IPS-15b (cell line): ENCODE results near the gene BPIFB2.
A peak's percentile ranks its signal among the peaks of the same experiment; 100 is the strongest.
"Not testable (repeated sequence)": the region's sequence is repeated elsewhere in the genome, so short reads cannot be mapped to it uniquely, and the experiment has no call there.

Experiments used
- H3K27me3 ChIP-seq: one replicate; pipeline ENCODE4 v1.6.1; 2013; ENCODE audit warnings: low read length; ENCODE audit not compliant: control insufficient read depth, insufficient read depth
- H3K36me3 ChIP-seq: one replicate; pipeline ENCODE4 v1.6.1; 2013; ENCODE audit warnings: low read length; ENCODE audit not compliant: control insufficient read depth, insufficient read depth
- H3K4me1 ChIP-seq: one replicate; pipeline ENCODE4 v1.6.1; 2013; ENCODE audit warnings: mild to moderate bottlenecking, low read length; ENCODE audit not compliant: control insufficient read depth, insufficient read depth
- H3K4me3 ChIP-seq: one replicate; pipeline ENCODE4 v1.5.1; 2013; ENCODE audit warnings: low read depth, low read length
- H3K9ac ChIP-seq: one replicate; pipeline ENCODE4 v1.6.1; 2013; ENCODE audit warnings: low read depth, mild to moderate bottlenecking, low read length
- H3K9me3 ChIP-seq: one replicate; pipeline ENCODE4 v1.6.1; 2013; ENCODE audit warnings: mild to moderate bottlenecking, low read length; ENCODE audit not compliant: control insufficient read depth, insufficient read depth

The BPIFB2 gene

DNA sequence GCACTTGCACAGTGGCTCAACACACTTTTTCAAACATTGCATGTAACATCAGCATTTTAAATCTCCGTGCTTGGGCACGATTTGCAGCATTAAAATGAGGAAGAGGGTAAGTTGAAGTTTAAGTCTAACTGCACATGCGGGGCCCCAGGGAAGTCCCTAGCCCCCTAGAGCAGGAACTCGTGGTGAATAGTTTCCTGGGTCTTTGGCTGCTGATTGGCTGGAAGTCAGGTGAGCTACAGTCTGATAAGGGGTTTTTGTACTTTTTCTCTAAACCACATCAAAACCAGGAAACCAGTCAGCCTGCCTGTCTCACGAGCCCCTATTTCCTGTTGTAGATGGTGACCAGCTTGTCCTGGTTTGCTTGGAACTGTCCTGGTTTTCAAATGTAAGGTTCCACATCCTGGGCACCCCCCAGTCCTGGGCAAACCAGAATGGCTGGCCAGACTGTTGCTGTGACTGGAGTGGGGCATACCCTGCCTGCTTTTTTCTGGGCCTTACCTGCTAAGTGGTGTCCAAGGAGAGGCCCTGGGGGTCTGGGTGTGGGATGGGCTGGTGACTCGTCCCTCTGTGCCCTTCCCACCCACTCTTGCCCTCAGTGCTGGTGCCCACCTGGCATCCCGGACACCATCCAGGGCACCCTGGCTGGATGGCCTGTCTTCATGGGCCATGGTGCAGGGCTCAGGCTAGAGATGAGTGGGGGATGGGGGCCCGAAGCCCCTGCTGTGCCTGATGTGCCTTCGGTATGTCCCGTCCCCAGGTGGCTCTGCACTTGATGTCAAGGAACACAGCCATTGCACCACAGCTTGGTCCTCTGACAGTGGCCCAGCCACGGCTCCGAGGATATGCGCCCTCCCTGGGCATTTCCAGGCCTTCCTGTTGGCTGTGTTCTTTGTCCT lies 35.1 kb upstream of the BPIFB2 start:
- no peaks in the 10 kb centered on the region for H3K36me3 ChIP-seq
- H3K4me1 ChIP-seq: peaks cover 10% of the 10 kb centered on the region
- H3K4me3 ChIP-seq: no peak overlapping the region
- no peaks in the 10 kb centered on the region for H3K27me3 ChIP-seq
- peak overlapping the region; percentile 5 for H3K9ac ChIP-seq
- H3K9me3 ChIP-seq: no peaks in the 10 kb centered on the region

DNA sequence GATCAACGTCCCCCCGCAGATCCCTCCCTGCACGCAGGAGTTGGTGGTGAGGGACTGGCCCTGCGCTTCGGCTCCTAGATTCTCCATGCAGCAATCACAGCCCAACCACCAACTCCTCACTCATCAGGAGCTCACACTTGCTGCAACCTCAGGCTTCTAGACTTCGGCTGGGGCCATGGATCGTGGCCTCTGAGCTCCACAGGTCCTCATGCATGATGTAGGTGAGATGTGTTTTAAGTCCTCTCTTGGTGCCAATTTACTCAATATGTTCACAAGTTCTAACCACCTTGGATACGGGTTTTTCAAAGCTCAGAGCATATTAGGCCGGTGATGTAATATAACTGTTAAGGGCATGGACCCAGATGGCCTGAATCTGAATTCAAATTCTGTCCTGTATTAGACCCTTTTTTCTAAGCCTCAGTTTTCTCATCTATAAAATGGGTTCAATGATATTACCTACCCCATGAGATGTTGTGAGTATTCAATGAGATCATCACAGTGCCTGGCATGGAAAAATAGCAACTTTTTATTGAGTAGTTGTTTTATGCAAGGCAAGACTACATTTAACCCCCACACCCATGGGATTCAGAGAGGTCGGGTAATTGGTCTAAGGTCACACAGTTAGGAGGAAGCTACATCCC lies 34.3 kb upstream of the BPIFB2 start:
- Histone ChIP-seq H3K36me3 (no peaks in the 10 kb centered on the region), H3K4me3 (no peak overlapping the region), H3K4me1 (peaks cover 10% of the 10 kb centered on the region), H3K9ac (no peak overlapping the region), H3K9me3 (no peaks in the 10 kb centered on the region), H3K27me3 (no peaks in the 10 kb centered on the region)

DNA sequence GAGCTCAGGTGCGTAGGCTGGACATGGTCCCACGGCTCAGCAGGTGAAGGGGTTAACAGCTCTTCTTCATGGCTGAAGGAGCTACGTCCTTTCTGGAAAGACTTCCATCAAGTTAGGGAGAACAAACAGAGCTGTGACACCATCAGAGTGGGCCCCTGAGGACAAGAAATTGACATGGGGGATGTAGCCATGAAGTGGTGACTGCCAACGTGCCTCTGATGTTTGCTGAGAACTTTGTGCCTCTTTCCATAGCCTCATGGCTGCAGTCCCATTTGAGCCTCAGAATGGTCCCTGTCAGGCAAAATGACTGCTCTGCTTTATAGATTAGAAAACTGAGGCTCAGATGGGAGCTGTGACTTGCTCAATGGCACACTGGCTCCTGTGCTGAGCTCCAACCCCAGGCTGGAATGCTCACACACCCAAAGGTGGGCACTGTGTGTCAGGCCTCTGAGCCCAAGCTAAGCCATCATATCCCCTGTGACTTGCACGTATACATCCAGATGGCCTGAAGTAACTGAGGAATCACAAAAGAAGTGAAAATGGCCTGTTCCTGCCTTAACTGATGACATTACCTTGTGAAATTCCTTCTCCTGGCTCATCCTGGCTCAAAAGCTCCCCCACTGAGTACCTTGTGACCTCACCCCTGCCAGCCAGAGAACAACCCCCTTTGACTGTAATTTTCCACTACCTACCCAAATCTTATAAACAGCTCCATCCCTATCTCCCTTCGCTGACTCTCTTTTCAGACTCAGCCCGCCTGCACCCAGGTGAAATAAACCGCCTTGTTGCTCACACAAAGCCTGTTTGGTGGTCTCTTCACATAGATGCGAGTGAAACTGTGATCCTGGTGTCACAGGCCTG lies 33.1 kb upstream of the BPIFB2 start:
- not testable (repeated sequence) for H3K9ac ChIP-seq, H3K9me3 ChIP-seq, H3K4me3 ChIP-seq, H3K36me3 ChIP-seq, H3K27me3 ChIP-seq
- H3K4me1 ChIP-seq: peaks cover 10% of the 10 kb centered on the region

DNA sequence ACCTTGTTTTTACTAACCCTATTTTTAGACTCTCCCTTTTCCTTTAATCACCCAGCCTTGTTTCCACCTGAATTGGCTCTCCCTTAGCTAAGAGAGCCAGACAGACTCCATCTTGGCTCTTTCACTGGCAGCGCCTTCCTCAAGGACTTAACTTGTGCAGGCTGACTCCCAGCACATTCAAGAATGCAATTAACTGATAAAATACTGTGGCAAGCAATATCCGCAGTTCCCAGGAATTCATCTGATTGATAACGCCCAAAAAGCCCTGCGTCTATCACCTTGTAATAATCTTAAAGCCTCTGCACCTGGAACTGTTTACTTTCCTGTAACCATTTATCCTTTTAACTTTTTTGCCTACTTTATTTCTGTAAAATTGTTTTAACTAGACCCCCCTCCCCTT lies 32.4 kb upstream of the BPIFB2 start:
- not testable (repeated sequence) for H3K36me3 ChIP-seq, H3K9me3 ChIP-seq, H3K9ac ChIP-seq, H3K27me3 ChIP-seq, H3K4me3 ChIP-seq
- peaks cover 10% of the 10 kb centered on the region for H3K4me1 ChIP-seq

DNA sequence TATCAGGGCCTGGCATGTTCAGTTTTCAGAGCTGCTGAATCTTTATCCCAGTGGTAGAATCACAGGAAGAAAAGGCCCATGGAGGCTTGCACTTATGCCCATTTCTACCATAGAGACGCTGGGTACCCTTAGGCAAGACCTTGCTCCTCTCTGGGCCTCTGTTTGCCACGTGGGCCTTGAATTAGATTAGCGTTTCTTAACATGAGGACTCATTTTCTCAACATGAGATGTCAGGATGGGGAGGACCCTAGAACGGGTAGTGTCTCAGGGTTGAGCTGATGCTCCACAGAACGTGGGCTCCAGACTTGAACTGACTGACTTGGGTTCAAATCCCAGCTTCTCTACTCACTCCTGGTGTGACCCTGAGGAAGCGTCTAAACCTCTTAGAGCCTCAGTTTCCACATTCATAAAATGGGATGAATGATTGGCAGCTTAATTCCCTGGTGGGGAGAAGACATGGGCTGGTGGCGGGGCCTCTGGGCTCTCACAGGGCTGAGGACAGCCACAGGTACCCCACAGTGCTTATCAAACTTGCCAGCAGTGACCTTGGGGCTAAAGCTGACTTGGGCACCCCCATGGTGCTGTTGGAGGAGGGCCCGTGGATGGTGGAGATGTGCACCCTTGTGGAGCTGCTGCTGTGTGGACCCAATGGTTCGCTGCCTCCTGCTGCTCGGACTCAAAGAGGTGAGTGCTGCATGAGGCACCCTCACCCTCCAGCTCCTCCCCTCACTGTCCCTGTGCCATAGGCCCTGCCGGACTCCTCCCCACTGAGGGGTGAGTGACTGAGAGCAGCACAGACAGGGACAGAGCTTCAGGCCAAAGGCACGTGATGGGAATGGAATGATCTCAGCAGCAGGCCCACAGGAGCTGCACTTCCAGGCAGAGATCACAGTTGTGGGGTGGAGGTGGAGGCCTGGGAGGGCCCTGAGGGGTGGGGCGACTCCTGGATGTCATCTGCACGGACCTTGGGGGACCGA lies 31.5 kb upstream of the BPIFB2 start:
- no peak overlapping the region for H3K9ac ChIP-seq
- no peaks in the 10 kb centered on the region for H3K36me3 ChIP-seq
- H3K27me3 ChIP-seq: no peaks in the 10 kb centered on the region
- peaks cover 10% of the 10 kb centered on the region for H3K4me1 ChIP-seq
- H3K9me3 ChIP-seq: no peaks in the 10 kb centered on the region
- H3K4me3 ChIP-seq: no peak overlapping the region

DNA sequence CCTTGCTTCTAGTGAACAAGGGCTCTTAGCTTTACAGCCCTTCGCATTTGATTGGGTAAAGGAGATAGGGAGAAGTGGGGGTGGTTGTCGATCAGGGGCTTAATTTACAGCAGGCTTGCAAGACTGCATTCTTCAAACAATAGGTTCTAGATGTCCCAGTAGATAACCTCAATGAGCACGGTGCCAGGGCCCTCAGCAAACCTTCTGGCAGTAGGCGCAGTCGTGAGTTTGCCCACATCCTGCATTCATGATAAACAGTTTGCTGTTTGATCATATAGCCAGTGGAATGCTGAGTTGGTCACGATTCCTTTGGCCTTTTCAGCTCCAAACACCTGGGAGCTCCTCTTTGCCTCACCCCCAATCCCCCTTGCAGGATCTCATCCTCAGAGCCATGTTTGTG lies 30.8 kb upstream of the BPIFB2 start:
- Histone ChIP-seq H3K9ac (no peak overlapping the region), H3K9me3 (no peaks in the 10 kb centered on the region), H3K36me3 (no peaks in the 10 kb centered on the region), H3K4me3 (no peak overlapping the region), H3K27me3 (no peaks in the 10 kb centered on the region), H3K4me1 (peaks cover 10% of the 10 kb centered on the region)

DNA sequence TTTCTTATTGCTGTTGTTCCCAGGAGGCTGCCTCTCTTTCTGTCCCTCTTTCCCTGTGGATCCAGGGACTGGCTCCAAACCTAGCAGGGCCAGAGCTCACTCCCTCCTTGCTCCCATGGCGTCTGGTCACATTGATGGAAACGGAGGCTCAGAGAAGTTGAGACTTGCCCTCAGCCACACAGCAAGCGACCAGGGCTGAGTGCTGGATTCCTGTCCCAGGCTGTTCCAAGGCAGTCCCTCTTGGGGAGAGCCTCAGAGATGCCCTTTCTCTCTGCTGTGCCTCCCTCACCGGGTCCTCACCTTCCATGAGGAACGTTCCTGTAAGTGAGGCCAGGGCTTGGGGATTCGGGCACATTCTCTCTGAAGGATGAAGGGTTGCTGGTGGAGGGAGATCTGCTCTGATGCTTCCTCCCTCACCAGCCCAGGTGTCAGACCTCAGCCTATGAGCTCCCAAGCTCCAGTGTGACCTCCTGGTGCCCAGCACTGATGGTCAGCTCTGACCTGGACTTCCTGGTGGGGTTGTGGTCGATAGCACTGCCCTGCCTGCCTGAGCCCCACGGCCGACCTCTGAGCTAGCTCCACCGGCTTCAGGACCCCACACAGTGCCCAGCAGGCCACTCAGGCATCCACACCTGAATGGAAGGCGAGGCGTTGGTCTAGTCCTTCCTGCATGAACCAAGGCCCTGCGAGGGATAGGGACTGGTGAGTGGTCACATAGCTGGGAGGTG lies 30.1 kb upstream of the BPIFB2 start:
- H3K27me3 ChIP-seq: no peaks in the 10 kb centered on the region
- H3K9ac ChIP-seq: no peak overlapping the region
- H3K36me3 ChIP-seq: no peaks in the 10 kb centered on the region
- H3K9me3 ChIP-seq: no peaks in the 10 kb centered on the region
- no peak overlapping the region for H3K4me3 ChIP-seq
- H3K4me1 ChIP-seq: peaks cover 6% of the 10 kb centered on the region

DNA sequence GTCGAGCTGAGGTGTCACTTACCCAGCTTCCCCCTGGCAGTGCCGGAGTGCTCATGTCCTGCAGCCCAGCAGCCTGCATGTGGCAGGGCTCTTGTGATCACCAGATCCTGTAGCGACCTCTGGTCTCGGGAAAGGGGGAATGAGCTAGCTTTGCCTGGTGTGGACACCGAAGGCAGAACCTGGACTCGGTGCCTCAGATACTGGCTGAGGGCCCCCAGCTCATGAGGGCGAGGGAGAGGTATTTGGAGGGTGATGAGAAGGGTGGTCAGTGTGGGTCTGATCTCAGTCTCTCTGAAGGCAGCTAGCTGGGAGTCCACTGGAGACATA lies 29.5 kb upstream of the BPIFB2 start:
- Histone ChIP-seq H3K4me1 (peaks cover 3% of the 10 kb centered on the region), H3K27me3 (no peaks in the 10 kb centered on the region), H3K4me3 (no peak overlapping the region), H3K9ac (no peak overlapping the region), H3K9me3 (no peaks in the 10 kb centered on the region), H3K36me3 (no peaks in the 10 kb centered on the region)

DNA sequence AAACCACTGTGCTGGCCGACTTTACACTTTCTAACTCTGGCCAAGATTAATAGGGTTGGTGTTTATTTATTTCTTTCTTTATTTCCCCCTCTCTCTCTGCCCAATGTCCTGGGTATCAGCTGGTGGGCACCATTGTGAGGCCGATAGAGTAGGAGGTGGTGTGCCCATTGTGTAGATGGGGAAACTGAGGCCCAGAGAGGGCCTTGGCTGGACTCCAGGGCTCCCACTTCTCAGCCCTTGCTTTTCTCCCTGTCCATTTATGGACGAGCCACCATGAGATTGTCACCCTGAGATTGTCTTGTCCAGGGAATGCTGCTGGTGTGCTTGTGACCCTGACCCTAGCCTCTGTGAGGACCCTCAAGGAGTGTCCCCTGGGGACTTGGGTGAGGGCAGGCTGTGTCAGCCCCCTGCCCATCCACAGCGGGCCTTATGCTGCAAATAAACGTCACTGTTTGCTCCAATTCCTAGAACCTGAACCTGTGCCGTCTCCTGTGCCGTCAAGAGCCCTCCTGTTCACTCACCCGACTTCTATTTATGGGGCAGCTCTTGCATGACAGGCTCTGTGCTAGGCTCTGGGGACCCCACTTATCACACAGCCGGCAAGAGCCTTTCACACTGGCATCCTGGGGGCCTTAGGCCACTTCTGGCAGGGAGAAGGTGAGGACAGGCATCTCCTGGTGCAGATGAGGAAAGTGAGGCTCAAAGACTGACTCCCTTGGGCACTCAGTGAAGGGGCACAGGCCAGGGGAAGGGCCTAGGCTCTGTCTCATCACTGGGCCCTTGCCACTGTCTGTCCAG lies 28.1 kb upstream of the BPIFB2 start:
- Histone ChIP-seq H3K4me3 (no peak overlapping the region), H3K27me3 (no peaks in the 10 kb centered on the region)

More for the DNA sequence above, 28.1 kb upstream of the BPIFB2 start:
- H3K9ac ChIP-seq: no peak overlapping the region
- no peaks in the 10 kb centered on the region for H3K36me3 ChIP-seq
- H3K4me1 ChIP-seq: no peaks in the 10 kb centered on the region
- H3K9me3 ChIP-seq: no peaks in the 10 kb centered on the region
